Stomach (tissue), 9 donors: ENCODE results near the gene KCTD5. TPM values are rescaled to one million over a fixed set of nuclear protein-coding genes. Genes with fewer than 3 reads are reported as not detected.

Experiments
- DNase-seq, 2 donors: peaks; one replicate each; pipeline versions ENCODE4 v3.0.0 to v3.0.0-alpha.2; 2013 to 2019
- H3K27ac ChIP-seq, 5 donors: fragments of 200-600 bp in 4 of 5; sonication (generic) in 4 of 5; one replicate each; pipeline ENCODE4 v1.5.1; 2013 to 2019; ENCODE audit warnings: mild to moderate bottlenecking in 1 of 5, moderate library complexity in 1 of 5
- H3K27me3 ChIP-seq, 3 donors: fragments of 200-600 bp; sonication (generic); one replicate each; pipeline ENCODE4 v1.5.1; 2017 to 2019; ENCODE audit warnings: mixed run types in 1 of 3
- H3K36me3 ChIP-seq, 4 donors: fragments of 200-600 bp; sonication (generic); 1 replicate in 3 of 4; 2 replicates in 1 of 4; pipeline ENCODE4 v1.5.1; 2016 to 2019
- H3K4me1 ChIP-seq, 4 donors: fragments of 200-600 bp; sonication (generic); one replicate each; pipeline ENCODE4 v1.5.1; 2016 to 2019
- H3K4me3 ChIP-seq, 4 donors: fragments of 200-600 bp; sonication (generic) in 3 of 4; one replicate each; pipeline ENCODE4 v1.5.1; 2016 to 2019; ENCODE audit warnings: mild to moderate bottlenecking in 1 of 4
- H3K9me3 ChIP-seq, 4 donors: fragments of 200-600 bp; sonication (generic); one replicate each; pipeline ENCODE4 v1.5.1; 2016 to 2019
- EP300 ChIP-seq: sonication (generic); formaldehyde crosslinking; IDR thresholded peaks from one replicate; pipeline ENCODE4 v1.6.1; 2017; ENCODE audit warnings: antibody characterized with exemption
- POLR2A ChIP-seq, 4 donors: fragments of 450-650 bp; IDR thresholded peaks; one replicate each; pipeline ENCODE4 v1.6.1; 2016; ENCODE audit warnings: antibody characterized with exemption in 4 of 4, control low read depth in 2 of 4, mild to moderate bottlenecking in 1 of 4, moderate library complexity in 1 of 4
- POLR2AphosphoS5 ChIP-seq, 3 donors: sonication (generic); formaldehyde crosslinking; IDR thresholded peaks; one replicate each; pipeline ENCODE4 v1.6.1; 2016; ENCODE audit warnings: antibody characterized with exemption in 3 of 3
- WGBS, 5 donors: extraction: QIAGEN DNeasy Blood & Tissue Kit in 3 of 5; methylation state at CpG; one replicate each; pipeline versions ENCODE4 v1.1.5 to v1.1.7; 2013 to 2018; 5-methylcytosine and 5-hydroxymethylcytosine counted together
- intact Hi-C: fragments of 100-400 bp; cut with DNase I; formaldehyde crosslinking; loops from one replicate; pipeline ENCODE4 v1.15.1; 2023; ENCODE audit warnings: low total_unique reads
- polyA plus RNA-seq, 3 donors: library from polyadenylated mRNA; stranded (reverse); fragments of 200-250 nt; gene quantifications; one replicate each; pipeline ENCODE4 v1.2.3, GENCODE V29; 2013
- total RNA-seq, 5 donors: library from RNA; depleted of rRNA; stranded (reverse); fragments of >200 nt; gene quantifications; one replicate each; pipeline versions ENCODE4 v1.1.0 to v1.2.3, GENCODE V29; 2014 to 2016
- TF ChIP-seq, protein P1 (sequence below), 7 experiments: fragments of 450-650 bp in 4 of 7; fragments of 200-600 bp in 3 of 7; sonication (generic) in 3 of 7; IDR thresholded peaks; one replicate each; pipeline ENCODE4 v1.5.1; 2016 to 2019; ENCODE audit warnings: antibody characterized with exemption in 7 of 7, control low read depth in 2 of 7, mild to moderate bottlenecking in 1 of 7
- donor health status: healthy with polysubstance abuse.
- donor health status: Bipolar disorder and iron deficiency.
- donor health status: healthy.

The KCTD5 gene
- total and polyA plus RNA-seq, 8 donors, result 0.89 to 45.6 (median 24.7) TPM

DNA sequence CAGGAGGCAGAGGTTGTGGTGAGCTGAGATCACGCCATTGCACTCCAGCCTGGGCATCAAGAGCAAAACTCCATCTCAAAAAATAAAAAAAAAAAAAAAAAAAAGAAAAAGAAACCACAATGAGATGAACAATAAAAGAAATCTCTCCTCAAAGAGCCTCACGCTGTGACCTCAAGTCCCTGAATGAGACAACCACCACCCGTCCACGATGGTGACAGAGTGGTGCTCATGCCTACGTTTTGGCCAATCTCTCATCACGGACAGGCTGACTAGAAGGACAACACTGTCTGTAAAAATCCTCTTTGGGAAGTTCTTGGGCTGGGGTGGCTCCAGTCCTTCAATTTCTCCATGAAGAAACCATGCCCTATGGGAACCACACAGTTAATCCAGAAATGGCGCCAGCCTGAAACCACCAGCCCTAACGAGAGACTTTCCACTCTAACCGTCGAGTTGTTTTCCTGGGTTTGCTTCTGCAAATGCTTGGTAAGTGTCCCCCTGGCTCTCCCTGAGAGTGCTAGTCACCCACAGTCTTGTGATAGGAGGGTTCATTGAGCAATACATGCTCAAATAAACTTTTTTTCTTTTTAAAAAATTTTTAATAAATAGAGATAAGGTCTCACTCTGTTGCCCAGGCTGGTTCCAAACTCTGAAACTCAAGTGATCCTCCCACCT is 52.7 kb downstream of the KCTD5 start:
- intact Hi-C loops, result no loop called here
- 69 to 82% (median 73%) methylated on average over 8 to 10 of the region's 10 CpGs for WGBS, 5 donors
- no peaks in the 10 kb centered on the region for H3K4me1 ChIP-seq

DNA sequence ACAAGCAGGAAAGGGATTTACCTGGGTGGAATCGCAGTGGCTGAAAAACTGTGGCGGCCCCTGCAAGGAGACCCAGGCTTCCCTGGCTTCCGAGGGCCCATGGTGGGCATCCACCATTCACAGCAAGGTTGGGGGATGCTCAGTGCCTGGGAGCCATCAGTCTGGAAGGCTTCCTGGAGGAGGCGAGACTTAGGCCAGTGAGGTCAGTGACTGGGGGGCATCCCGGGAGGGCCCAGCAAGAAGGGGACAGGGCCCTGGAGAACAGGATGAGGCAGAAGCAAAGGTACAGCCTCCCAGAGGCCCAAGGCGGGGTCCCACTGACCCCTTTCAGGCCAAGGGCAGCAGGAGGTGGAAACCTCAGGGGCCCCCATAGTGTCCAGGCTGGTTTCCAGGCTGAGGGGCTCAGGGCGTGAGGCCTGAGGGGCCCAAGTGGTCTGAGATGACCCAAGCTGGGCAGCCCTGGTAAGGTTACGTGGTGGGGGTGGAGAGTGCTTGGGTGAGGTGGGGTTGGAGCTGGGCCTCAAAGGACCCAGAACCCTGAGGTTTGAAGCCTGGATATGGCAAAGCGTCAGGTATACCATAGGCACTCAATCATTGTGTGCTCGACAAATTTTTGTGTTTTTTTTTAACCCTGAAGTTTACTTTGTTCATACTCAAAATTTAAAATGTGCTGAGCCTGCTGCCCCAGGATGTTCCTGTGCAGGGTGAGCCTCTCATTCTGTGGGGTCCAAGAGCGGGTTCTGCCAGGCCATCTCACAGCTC is 54.3 kb downstream of the KCTD5 start:
- H3K27me3 ChIP-seq, result peaks cover 0 to 54% (median 0%) of the 10 kb centered on the region in 3 donors
- 91 to 95% (median 92%) methylated on average over 11 of the region's 11 CpGs for WGBS, 5 donors
- no peak overlapping the region for H3K27ac ChIP-seq
- H3K4me3 ChIP-seq, result no peak overlapping the region
- TF ChIP-seq EP300 (no peak), POLR2A (IDR thresholded peaks at IDR 0.05) (no peak), POLR2AphosphoS5 (IDR thresholded peaks at IDR 0.05) (no peak)
- TF ChIP-seq, protein P1, sequence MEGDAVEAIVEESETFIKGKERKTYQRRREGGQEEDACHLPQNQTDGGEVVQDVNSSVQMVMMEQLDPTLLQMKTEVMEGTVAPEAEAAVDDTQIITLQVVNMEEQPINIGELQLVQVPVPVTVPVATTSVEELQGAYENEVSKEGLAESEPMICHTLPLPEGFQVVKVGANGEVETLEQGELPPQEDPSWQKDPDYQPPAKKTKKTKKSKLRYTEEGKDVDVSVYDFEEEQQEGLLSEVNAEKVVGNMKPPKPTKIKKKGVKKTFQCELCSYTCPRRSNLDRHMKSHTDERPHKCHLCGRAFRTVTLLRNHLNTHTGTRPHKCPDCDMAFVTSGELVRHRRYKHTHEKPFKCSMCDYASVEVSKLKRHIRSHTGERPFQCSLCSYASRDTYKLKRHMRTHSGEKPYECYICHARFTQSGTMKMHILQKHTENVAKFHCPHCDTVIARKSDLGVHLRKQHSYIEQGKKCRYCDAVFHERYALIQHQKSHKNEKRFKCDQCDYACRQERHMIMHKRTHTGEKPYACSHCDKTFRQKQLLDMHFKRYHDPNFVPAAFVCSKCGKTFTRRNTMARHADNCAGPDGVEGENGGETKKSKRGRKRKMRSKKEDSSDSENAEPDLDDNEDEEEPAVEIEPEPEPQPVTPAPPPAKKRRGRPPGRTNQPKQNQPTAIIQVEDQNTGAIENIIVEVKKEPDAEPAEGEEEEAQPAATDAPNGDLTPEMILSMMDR (IDR thresholded peaks at IDR 0.05), result no peak
- intact Hi-C loops, result no loop called here
- H3K9me3 ChIP-seq, result no peaks in the 10 kb centered on the region
- no peaks in the 10 kb centered on the region for H3K36me3 ChIP-seq
- no peaks in the 10 kb centered on the region for H3K4me1 ChIP-seq
- no peak for DNase-seq

More for the DNA sequence above, 52.7 kb downstream of the KCTD5 start:
- H3K4me3 ChIP-seq, result no peak overlapping the region
- no peaks in the 10 kb centered on the region for H3K36me3 ChIP-seq
- no peaks in the 10 kb centered on the region for H3K9me3 ChIP-seq
- H3K27me3 ChIP-seq, result peaks cover 0 to 39% (median 0%) of the 10 kb centered on the region in 3 donors
- H3K27ac ChIP-seq, result no peak overlapping the region
- no peak for TF ChIP-seq EP300
- TF ChIP-seq POLR2A (IDR thresholded peaks at IDR 0.05), result no peak
- TF ChIP-seq, protein P1 (IDR thresholded peaks at IDR 0.05), result no peak
- no peak for TF ChIP-seq POLR2AphosphoS5 (IDR thresholded peaks at IDR 0.05)
- DNase-seq, result no peak

DNA sequence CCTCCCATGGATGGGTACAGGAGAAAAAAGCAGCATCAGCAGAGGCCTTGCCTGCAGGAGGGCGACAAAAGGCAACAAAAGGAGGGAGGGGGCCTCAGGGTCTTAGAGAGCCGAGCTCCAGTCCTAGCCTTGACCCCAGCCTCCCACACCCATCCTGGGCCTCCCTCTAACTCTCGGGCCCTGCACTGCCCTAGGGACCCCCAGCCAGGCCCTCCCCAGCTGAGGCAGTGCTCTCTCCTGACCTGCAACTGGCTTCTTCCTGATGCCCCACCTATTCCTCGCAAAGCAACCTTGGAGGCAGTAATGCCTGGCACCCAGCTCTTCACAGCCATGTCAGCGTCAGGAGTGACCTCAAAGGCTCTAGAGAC is 54.9 kb downstream of the KCTD5 start:
- intact Hi-C loops, result no loop called here
- Histone ChIP-seq H3K27ac (no peak overlapping the region), H3K9me3 (no peaks in the 10 kb centered on the region), H3K4me3 (no peak overlapping the region), H3K36me3 (no peaks in the 10 kb centered on the region), H3K27me3 (peaks cover 0 to 55% (median 0%) of the 10 kb centered on the region in 3 donors), H3K4me1 (no peaks in the 10 kb centered on the region)
- TF ChIP-seq POLR2AphosphoS5 (IDR thresholded peaks at IDR 0.05) (no peak), EP300 (no peak), POLR2A (IDR thresholded peaks at IDR 0.05) (no peak)
- TF ChIP-seq, protein P1 (IDR thresholded peaks at IDR 0.05), result no peak
- no peak for DNase-seq
- 79 to 91% (median 84%) methylated on average over 4 to 5 of the region's 5 CpGs for WGBS, 5 donors

DNA sequence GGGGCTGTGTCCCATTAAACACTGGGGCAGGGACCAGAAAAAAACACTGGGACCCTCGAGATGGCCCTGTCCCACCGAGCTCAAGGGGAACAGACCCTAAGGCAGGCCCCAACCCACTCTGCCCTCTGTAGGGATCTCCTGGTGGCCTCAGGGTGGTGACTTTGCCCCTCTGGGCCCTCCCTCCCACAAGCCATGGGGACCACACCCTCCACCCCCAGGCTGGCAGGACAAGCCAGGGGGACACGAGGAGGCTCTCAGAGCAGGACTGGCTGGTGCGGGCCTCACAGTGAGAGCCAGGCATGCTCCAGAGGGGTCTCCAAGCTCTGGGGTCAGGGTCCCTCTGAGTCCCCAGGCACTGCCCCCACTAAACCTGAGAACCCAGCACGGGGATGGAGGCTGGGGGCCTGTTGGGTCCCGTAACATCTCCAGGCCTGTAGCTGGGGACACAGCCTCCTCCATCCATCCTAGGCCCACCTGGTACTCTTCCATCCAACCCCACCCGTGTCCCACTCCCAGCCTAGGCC is 55.6 kb downstream of the KCTD5 start:
- WGBS, 5 donors, result 66 to 81% (median 78%) methylated on average over 5 to 7 of the region's 7 CpGs
- intact Hi-C loops, result no loop called here
- Histone ChIP-seq H3K36me3 (no peaks in the 10 kb centered on the region), H3K9me3 (no peaks in the 10 kb centered on the region), H3K27ac (no peak overlapping the region), H3K27me3 (peaks cover 0 to 58% (median 0%) of the 10 kb centered on the region in 3 donors), H3K4me1 (no peaks in the 10 kb centered on the region), H3K4me3 (no peak overlapping the region)
- peak in 1 of 2 donors; percentile 0 for DNase-seq
- TF ChIP-seq EP300 (no peak), POLR2AphosphoS5 (IDR thresholded peaks at IDR 0.05) (no peak), POLR2A (IDR thresholded peaks at IDR 0.05) (no peak)
- TF ChIP-seq, protein P1 (IDR thresholded peaks at IDR 0.05), result no peak
